Measurements from ENCODE around the gene FKBP10.
"Not testable (repeated sequence)": the region's sequence is repeated elsewhere in the genome, so short reads cannot be mapped to it uniquely, and the experiment has no call there.

The FKBP10 gene, protein sequence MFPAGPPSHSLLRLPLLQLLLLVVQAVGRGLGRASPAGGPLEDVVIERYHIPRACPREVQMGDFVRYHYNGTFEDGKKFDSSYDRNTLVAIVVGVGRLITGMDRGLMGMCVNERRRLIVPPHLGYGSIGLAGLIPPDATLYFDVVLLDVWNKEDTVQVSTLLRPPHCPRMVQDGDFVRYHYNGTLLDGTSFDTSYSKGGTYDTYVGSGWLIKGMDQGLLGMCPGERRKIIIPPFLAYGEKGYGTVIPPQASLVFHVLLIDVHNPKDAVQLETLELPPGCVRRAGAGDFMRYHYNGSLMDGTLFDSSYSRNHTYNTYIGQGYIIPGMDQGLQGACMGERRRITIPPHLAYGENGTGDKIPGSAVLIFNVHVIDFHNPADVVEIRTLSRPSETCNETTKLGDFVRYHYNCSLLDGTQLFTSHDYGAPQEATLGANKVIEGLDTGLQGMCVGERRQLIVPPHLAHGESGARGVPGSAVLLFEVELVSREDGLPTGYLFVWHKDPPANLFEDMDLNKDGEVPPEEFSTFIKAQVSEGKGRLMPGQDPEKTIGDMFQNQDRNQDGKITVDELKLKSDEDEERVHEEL

GRCh38 chr17:41812381-41813151 is at the start of gene FKBP10:
FKBP10 (plus strand) TSS chr17:41813004; CDS start chr17:41813035, 31 bp downstream.
- peak; percentile 43 for DNase-seq (ENCODE audit: low spot score)

DNA sequence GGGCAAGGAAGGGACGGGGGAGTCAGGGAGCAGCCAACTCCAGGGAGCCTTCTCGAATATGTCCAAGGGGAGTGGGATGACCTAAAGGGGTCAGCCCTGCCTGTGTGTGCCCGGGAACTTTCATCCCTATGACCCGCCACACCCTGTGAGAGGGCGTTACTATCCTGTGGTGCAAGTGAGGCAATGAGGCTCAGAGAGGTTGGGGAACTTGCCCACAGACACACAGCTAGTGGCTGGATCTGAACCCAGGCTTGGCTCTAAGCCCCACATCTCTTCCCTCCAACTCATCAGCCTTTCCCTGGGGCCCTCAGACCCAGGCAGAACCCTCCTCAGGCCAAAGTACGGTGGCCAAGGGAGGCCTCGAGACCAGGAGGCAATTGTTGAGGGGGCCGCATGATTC is 49.5 kb upstream of the FKBP10 start:
- no peak for DNase-seq (ENCODE audit: low spot score)

- no peak for DNase-seq (ENCODE audit: low spot score)
These were observed 46.7 kb upstream of the FKBP10 start for GRCh38 chr17:41766135-41766534.

- no peak for DNase-seq (ENCODE audit: low spot score)
These were observed 45.3 kb upstream of the FKBP10 start for GRCh38 chr17:41767324-41768042.

GRCh38 chr17:41768682-41769288 is 44.0 kb upstream of the FKBP10 start:
- no peak for DNase-seq (ENCODE audit: low spot score)

DNA sequence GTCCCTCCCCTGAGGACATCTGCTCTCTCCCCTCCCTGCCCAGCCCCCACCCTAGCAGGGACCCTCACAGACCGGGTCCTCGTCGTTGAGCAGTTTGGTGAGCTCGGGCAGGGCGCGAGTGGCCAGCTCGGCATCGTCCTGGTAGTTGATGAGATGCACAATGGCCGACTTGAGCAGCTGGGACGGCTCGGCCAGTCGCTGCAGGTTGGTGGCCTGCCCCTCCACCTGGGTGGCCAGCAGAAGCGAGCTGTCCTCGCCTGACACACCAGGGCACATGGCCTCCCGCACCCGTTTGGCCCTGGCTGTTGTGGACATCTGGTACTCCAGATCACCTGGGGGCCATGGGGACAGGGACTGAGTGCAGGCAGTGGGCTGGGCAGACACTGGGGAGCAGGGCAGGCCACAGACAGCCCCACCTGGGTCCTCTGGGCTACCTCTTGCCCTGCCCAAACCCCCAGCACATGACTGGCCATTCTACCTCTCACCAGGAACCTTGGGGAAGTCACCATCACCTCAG is 43.4 kb upstream of the FKBP10 start:
- DNase-seq (ENCODE audit: low spot score): no peak

DNA sequence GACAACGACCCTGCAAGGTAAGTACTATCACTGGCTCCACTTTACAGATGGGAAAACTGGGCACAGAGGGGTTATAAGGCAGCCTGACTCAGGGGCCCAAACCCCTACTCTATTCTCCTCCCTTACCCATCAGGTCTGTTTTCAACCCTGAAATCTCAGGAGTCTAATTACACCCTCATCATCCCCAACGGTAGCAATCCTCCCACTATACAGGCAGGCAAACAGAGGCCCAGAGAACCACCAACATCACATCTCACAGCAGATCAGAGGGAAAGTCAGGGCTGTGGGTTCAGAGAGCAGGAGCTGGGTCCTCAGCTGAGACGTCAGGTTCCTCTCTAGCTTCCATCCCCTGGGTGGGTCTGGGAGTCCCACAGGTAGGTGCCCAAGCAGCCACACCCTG is 42.8 kb upstream of the FKBP10 start:
- no peak for DNase-seq (ENCODE audit: low spot score)

GRCh38 chr17:41771389-41772206 is 41.2 kb upstream of the FKBP10 start:
- peak; percentile 73 for DNase-seq (ENCODE audit: low spot score)

- no peak for DNase-seq (ENCODE audit: low spot score)
These were observed 40.6 kb upstream of the FKBP10 start for GRCh38 chr17:41772218-41772585.

- no peak for DNase-seq (ENCODE audit: low spot score)
These were observed 40.1 kb upstream of the FKBP10 start for GRCh38 chr17:41772586-41773189.

GRCh38 chr17:41773190-41773588 is 39.6 kb upstream of the FKBP10 start:
- DNase-seq (ENCODE audit: low spot score): no peak

DNA sequence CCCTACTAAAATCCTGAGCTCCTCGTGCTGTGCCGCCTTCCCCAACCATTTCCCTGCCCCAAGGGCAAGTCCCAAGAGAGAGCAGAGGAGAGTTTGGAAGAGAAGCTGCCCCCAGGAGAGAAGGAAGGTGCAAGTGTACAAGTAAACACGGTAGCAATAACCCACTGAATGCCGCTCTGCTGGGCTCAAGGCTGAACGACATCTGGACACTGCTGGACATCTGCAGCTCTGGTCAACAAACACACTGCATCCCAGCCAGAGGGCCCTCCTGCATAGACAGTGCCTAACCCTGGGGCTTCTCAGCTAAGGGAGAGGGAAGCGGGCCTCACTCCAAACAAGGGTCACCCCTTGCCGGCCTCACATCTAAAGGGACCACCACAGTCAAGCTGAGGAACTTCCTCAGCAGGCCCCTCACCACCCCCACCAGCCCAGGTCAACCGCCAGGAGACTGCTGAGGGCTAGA is 39.0 kb upstream of the FKBP10 start:
- DNase-seq (ENCODE audit: low spot score): no peak

DNA sequence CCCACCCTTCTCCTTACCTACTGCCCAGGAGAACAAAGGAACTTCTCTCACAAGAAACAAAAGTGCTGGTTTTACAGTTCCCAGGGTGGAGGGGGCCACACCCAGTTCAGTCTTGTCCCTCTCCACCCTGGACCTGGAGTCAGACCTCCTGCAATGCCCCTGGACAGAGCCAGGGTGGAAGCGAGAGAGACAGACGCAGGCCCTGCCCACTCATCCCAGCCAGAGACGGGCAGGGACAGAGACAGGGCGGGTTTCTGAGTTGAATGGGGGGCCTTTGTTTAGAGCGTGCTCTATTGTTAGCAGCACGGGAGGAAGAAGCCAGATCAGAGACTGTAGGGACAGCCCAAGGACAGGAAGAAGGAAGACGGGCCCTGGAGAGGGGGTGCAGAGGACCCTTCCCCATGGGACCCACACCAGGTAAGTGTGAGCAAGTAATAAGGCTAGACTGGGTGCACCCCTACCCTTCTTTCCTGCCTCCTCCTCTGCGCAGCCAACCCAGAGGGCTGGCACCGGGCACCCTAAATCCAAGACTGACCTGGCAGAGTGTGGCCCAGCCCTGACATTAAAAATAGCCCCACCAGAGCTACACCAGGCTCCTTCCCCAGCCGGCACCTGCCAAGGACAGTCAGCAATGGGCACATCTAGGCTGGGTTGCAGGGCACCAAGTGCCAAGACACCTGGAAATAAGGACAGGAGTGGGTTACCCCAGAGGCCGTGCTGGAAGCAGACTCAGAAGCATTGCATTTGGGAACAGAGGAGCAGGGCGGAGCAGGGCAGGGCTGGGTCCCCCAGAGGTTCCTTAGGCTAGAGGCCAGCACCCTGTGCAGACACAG is 37.2 kb upstream of the FKBP10 start:
- DNase-seq (ENCODE audit: low spot score): no peak

DNA sequence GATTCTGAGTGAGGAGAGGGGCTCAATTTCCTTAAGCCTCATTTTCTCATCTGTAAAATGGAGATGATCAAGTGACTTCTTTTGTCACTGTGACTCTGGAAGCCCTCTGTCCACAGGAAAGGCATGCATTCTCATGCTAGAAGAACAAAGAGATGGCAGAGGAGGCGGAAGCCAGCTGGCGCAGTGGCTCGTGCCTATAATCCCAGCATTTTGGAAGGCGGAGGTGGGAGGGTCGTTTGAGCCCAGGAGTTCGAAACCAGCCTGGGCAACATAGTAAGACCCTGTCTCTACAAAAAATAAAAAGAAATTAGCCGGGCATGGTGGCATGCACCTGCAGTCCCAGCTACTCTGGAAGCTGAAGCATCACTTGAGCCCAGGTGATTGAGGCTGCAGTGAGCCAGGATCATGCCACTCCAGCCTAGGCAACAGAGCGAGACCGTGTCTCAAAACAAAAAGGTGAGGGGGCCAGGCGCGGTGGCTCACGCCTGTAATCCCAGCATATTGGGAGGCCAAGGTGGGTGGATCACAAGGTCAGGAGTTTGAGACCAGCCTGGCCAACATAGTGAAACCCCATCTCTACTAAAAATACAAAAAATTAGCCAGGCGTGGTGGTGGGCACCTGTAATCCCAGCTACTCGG is 36.4 kb upstream of the FKBP10 start:
- not testable (repeated sequence) for DNase-seq (ENCODE audit: low spot score)

DNA sequence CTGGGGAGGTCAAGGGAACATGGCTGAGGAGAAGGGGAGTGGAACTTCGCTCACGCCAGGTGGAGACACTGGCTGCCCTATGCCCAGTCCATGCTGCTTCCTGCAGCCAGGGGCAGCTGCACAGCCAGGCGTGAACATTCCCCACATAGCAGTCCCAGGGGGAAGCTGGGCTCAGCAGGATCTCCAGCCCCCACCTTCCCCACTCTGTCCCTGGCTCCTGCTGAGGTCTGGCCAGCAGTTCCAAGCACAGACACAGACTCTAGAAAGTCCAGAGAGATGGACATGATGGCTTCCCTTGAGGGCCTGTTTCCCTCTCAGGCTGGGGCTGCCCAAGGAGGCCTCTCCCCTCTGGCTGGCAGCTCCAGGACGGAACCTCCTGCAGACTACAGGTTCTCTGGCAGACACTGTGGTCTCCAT is 35.6 kb upstream of the FKBP10 start:
- no peak for DNase-seq (ENCODE audit: low spot score)

DNA sequence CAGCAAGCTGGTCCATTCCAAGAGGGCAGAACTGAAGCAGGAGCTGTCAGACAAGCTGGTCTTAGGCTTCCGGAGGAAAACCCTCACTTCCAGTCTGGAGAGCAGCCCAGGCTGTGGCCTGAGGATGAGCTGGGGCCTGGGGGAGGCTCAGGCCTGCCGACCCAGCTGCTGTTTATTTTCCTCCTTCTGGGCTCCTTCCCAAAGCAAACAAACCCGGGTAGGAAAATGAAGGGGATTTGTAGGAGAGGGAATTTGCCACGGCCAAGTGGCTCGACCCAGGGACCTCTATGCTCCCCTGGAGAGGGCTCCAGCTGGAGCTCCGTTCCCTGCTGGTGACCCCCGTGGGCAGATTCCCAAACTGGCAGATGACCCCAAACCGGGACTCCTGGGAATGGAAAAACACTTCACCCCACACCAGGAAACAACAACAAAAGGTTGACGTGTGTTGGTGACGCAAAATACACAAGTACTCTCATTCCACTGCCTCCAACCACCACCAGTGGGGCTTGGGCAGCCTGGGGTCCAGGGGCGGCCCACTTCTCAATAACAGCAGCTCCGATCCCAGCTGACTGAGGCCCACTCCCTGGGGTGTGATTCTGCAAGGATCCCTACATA is 35.1 kb upstream of the FKBP10 start:
- DNase-seq (ENCODE audit: low spot score): no peak

GRCh38 chr17:41779954-41780353 is 32.9 kb upstream of the FKBP10 start:
- DNase-seq (ENCODE audit: low spot score): no peak

DNA sequence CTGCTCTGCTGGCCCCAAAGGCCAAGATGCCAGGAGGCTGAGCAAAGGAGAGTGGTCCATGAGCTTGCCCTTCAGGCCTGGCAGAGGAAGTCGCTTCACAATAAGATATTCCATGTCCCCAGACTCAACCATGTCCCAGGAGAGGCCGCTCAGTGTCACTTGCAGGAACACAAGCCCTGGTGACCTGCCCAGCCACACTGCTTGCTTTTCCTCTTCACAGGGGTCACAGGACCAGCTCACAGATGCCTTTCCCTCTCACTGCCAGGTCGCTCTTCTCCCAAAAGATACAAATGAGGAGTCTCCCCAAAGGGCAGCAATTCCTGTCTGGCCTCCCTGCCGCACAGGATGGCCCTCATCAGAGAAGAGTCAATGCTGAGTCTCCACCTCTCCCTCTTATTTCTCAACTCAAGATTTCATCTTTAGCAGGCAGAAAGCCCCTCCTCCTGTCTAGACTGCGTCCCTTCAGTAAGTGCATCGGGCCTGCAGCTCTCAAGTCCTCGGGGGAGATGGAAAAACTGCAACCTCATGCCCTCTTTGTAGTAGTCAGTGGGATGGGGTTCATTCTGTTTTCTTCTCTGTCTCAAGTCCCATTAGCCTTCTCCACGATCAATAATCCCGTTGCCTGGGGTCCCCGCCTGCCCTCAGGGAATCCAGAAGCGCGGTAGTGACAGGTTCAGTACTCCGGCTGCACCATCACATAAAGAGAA is 31.2 kb upstream of the FKBP10 start:
- no peak for DNase-seq (ENCODE audit: low spot score)
